Right ventricle myocardium inferior (tissue), 1 donor: Measurements from ENCODE around the gene C2CD4D. TPM values are rescaled to one million over a fixed set of nuclear protein-coding genes. Genes with fewer than 3 reads are reported as not detected.
A peak's percentile ranks its signal among the peaks of the same experiment; 100 is the strongest.
"Not testable (repeated sequence)": the region's sequence is repeated elsewhere in the genome, so short reads cannot be mapped to it uniquely, and the experiment has no call there.

Experiments used
- ATAC-seq: fragments of 200-7000 bp; cut with Tn5 transposase; one replicate; pipeline ENCODE4 v1.9.1; 2020; ENCODE audit warnings: mild to moderate bottlenecking, moderate library complexity
- DNase-seq: peaks from one replicate; pipeline ENCODE4 v3.0.0; 2021; ENCODE audit errors: missing footprints
- intact Hi-C: fragments of 100-400 bp; cut with DNase I; formaldehyde crosslinking; loops from one replicate; pipeline ENCODE4 v1.11.0; 2022
- long read RNA-seq: library from polyadenylated mRNA; unstranded; transcript quantifications from one replicate; pipeline ENCODE4 v2.0.0, GENCODE V29; 2021
- total RNA-seq: library from RNA; stranded (reverse); fragmentation: NEBNext Ultra II Directional; extraction: Animal tissue kit (Norgen Biotek cat#: 25700); gene quantifications from one replicate; pipeline ENCODE4 v1.2.1, GENCODE V29; 2021
- donor health status: DM: no; HTN: yes; CAD: no; lungs with severe emphysema.

C2CD4D gene
- total RNA-seq, result not detected
- long read RNA-seq, result 0 reads

- intact Hi-C loops, result loop anchor here (5.0 to 10.0 kb wide), 2 partner anchors 245 to 302 kb away; no protein-coding TSS in a partner anchor
- peak; percentile 82 for ATAC-seq
- no peak for DNase-seq
Observed at GRCh38 chr1:151839457-151840403, at the start of gene C2CD4D. C2CD4D (minus strand) TSS chr1:151839820; CDS start chr1:151838989, 831 bp downstream.

- ATAC-seq (no peak), DNase-seq (no peak)
- intact Hi-C loops, result no loop called here
Observed at GRCh38 chr1:151888972-151889570, 49.5 kb upstream of the C2CD4D start.

GRCh38 chr1:151887028-151887427 is 47.4 kb upstream of the C2CD4D start:
- intact Hi-C loops, result no loop called here
- DNase-seq (no peak), ATAC-seq (no peak)

GRCh38 chr1:151885479-151885878 is 45.9 kb upstream of the C2CD4D start:
- no peak for DNase-seq
- no peak for ATAC-seq
- intact Hi-C loops, result no loop called here

GRCh38 chr1:151884879-151885278 is 45.3 kb upstream of the C2CD4D start:
- DNase-seq, ATAC-seq, intact Hi-C loops: not testable (repeated sequence)

GRCh38 chr1:151884445-151884844 is 44.8 kb upstream of the C2CD4D start:
- ATAC-seq, intact Hi-C loops, DNase-seq: not testable (repeated sequence)

GRCh38 chr1:151883898-151884297 is 44.3 kb upstream of the C2CD4D start:
- intact Hi-C loops, ATAC-seq, DNase-seq: not testable (repeated sequence)

- intact Hi-C loops, ATAC-seq, DNase-seq: not testable (repeated sequence)
Observed at GRCh38 chr1:151882918-151883317, 43.3 kb upstream of the C2CD4D start.

- no peak for ATAC-seq
- DNase-seq, result no peak
- intact Hi-C loops, result no loop called here
Observed at GRCh38 chr1:151882466-151882865, 42.8 kb upstream of the C2CD4D start.

- DNase-seq (no peak), ATAC-seq (no peak)
- intact Hi-C loops, result no loop called here
Observed at GRCh38 chr1:151881479-151881878, 41.9 kb upstream of the C2CD4D start.

- no peak for DNase-seq
- intact Hi-C loops, result no loop called here
- no peak for ATAC-seq
Observed at GRCh38 chr1:151875419-151876097, 35.9 kb upstream of the C2CD4D start.

GRCh38 chr1:151872776-151873175 is 33.2 kb upstream of the C2CD4D start:
- intact Hi-C loops, DNase-seq, ATAC-seq: not testable (repeated sequence)

GRCh38 chr1:151871284-151872030 is 31.8 kb upstream of the C2CD4D start:
- intact Hi-C loops, result no loop called here
- no peak for ATAC-seq
- DNase-seq, result no peak

- intact Hi-C loops, result no loop called here
- no peak for DNase-seq
- ATAC-seq, result no peak
Observed at GRCh38 chr1:151868486-151868885, 28.9 kb upstream of the C2CD4D start.

GRCh38 chr1:151867765-151868411 is 28.3 kb upstream of the C2CD4D start:
- no peak for ATAC-seq
- DNase-seq, result no peak
- intact Hi-C loops, result no loop called here

- intact Hi-C loops, result no loop called here
- DNase-seq (no peak), ATAC-seq (no peak)
Observed at GRCh38 chr1:151867321-151867720, 27.7 kb upstream of the C2CD4D start.

GRCh38 chr1:151864411-151864810 is 24.8 kb upstream of the C2CD4D start:
- ATAC-seq, result peak; percentile 59
- intact Hi-C loops, result no loop called here
- no peak for DNase-seq

- DNase-seq (no peak), ATAC-seq (no peak)
- intact Hi-C loops, result no loop called here
Observed at GRCh38 chr1:151862604-151863003, 23.0 kb upstream of the C2CD4D start.
